ENCODE data around the gene CD4.
"Not testable (repeated sequence)": the region's sequence is repeated elsewhere in the genome, so short reads cannot be mapped to it uniquely, and the experiment has no call there.

Gene CD4

DNA sequence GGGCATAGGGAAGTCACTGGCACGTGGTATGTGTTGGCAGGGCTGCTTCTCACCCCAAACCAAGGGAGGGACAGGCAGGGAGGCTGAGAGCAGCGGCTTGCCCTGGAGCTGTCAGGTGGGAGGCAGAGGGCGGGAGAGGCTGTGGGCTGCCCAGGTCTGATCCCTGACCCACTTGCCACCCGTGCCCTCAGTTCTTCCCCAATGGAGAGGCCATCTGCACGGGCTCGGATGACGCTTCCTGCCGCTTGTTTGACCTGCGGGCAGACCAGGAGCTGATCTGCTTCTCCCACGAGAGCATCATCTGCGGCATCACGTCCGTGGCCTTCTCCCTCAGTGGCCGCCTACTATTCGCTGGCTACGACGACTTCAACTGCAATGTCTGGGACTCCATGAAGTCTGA lies 56.1 kb downstream of the CD4 start:
- no peak for DNase-seq (ENCODE audit: low read depth, low spot score)

DNA sequence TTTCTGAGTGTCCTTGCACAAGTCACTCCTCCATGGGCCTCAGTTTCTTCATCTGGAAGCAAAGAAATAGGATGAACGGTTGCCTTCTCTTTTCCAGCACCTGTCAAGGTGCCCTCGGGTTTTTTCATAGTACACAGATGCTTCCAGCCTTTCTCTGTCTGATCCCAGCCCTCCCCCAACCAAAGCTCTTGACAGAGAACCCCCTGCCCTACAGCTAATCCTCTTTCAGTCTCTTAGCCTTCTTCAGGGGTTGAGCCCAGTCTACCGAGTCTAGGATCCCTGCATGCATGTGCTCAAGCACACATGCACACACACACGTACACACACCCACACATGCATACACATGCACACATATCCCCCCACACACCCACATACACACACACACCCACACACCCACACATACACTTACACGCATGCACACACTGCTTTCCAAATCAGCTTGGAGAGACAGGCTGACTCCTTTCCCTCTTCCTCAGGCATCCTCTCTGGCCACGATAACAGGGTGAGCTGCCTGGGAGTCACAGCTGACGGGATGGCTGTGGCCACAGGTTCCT lies 57.1 kb downstream of the CD4 start:
- no peak for DNase-seq (ENCODE audit: low read depth, low spot score)

DNA sequence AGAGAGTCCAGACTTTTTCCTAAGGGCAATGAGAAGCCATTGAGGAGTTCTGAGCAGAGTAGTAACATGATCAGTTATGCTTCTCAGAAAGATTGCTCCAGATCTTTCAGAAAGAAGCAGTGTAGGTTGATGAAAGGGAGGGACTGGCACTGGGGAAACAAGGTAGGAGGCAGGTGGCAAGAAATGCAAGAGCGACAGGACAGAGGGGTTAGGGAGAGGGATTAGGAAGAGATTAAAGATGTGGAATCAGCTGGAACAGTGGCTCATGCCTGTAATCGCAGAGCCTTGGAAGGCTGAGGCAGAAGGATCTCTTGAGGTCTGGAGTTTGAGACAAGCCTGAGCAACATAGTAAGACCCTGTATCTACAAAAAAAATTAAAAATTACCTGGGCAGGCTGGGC lies 58.3 kb downstream of the CD4 start:
- no peak for DNase-seq (ENCODE audit: low read depth, low spot score)

DNA sequence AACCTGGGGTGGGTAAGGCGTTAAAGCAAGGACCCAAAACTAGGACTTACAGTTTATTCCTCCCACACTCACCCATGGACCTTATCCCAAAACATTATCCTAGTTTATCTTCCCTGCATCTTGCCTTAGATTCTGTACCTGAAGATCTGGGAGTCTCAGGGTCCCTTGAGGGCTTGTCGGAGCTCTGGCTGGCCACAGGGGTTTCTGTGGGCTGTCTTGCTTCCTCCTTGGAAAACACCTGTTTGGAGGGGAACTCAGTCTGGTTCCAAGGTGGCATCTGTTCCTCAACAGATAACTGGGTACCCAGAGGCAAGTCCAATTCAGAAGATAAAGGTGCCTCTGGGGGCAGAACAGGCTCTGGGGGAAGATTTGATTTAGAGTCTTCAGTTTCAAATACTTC lies 60.1 kb downstream of the CD4 start:
- no peak for DNase-seq (ENCODE audit: low read depth, low spot score)

DNA sequence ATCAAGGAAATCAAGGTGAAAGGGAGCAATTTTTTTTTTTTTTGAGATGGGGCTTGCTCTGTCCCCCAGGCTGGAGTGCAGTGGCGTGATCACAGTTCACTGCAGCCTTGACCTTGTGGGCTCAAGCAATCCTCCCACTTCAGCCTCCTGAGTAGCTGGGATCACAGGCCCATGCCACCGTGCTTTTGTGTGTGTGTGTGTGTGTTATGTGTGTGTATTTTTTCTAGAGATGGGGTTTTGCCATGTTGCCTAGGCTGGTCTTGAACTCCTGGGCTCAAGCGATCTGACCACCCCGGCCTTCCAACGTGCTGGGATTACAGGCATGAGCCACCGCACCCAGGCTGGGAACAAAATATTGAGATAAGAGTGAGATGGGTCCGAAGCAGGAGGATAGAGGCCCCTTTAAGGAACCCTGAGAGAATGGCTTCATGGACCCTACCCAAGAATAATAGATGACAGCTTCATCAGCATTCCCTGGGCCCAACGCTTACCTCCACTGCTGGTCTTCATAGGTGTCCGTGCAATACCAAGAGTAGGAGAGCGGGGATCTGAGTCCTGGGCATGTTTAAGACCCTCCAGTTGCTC lies 60.7 kb downstream of the CD4 start:
- no peak for DNase-seq (ENCODE audit: low read depth, low spot score)

DNA sequence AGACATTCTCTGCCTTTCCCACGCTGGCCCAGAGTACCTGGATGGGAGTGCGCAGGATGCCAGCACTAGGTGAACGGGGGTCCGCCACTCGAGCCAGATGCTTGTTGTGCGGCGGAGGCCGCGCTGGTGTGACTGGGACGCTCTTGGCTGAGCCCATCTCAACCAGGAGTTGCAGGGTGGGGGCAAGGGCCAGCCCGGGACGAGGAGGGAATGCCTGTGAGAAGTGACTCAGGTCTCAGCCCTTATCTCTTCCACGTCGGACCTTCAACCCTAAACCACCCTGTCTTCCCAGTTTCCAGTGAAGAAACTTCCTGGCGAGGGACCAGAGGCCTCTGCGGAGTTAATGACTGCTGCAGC lies 61.4 kb downstream of the CD4 start:
- DNase-seq (ENCODE audit: low read depth, low spot score) = no peak

DNA sequence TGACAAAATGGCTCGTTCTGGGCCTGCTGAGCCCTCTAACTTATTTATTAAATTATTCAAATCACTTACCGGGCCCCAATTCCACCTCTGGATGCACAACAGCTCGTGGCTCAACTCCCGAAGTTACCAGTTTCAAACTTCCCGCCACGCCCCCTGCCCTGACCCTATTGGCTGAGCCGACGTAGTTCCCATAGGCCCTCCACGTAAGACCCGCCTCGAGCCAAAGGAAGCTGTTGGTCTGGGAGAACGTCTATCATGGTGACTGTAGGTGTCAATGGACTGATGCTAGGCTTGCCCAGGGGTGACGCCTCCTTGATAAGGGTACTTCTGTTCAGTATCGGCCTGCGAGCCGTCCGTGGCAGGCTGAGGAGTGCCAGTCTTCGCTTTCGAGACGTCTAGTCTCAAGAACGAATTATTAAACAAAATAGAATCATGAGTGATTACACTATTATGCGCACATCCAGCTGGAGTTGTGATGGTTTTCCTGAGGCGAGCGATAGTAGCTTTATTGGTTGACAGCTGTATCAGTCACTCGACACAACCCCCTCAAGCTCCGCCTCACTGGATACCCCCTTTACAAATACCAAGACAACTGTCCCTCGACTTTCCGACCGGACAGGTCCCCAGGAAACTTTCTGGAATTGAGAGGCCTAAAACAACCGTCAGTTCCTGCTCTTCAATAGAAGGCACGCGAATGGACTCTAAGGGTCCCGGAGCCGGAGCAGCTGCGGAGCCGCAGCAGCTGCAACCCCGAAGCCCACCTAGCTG lies 62.0 kb downstream of the CD4 start, which contains the start of gene CDCA3:
Gene CDCA3 (minus strand): TSS at position 134 of the 768 bp plus-strand sequence. CDS start 334 bp downstream, outside the sequence.
- peak; percentile 92 for DNase-seq (ENCODE audit: low read depth, low spot score)

DNA sequence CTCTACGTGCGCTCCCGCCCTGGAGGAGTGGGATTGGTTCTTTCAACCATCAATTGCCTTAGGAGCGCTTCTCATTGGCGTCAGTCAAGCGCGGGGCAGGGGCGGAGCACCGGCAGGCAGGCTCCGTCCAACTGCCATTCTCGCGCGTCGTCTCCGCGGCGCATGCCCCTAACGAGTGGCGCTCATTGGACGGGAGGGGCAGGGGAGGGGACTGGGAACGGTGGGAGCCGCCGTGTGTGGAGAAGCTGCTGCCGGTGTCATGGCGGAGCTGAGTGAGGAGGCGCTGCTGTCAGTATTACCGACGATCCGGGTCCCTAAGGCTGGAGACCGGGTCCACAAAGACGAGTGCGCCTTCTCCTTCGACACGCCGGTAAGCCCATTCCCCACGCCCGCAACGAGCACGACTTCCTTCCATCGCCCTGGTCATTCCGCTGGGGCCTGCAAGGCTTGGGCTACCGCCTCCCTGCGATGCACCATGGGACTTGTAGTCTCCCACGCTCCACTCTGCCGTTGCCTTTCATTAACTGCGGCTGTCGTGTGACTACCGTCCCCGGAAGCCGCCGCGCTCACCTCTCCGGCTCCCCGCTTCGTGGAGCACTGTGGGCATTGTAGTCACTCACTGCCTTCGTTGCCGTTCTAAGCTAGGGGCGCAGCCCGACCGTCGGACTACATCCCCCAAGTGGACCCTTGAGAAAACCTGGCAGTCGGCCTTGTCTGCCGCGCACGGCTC lies 62.8 kb downstream of the CD4 start, which contains the start of gene USP5:
Gene USP5 (plus strand): TSS at position 230 of the 730 bp plus-strand sequence. CDS start 30 bp downstream, at position 260.
- peak; percentile 99 for DNase-seq (ENCODE audit: low read depth, low spot score)

DNA sequence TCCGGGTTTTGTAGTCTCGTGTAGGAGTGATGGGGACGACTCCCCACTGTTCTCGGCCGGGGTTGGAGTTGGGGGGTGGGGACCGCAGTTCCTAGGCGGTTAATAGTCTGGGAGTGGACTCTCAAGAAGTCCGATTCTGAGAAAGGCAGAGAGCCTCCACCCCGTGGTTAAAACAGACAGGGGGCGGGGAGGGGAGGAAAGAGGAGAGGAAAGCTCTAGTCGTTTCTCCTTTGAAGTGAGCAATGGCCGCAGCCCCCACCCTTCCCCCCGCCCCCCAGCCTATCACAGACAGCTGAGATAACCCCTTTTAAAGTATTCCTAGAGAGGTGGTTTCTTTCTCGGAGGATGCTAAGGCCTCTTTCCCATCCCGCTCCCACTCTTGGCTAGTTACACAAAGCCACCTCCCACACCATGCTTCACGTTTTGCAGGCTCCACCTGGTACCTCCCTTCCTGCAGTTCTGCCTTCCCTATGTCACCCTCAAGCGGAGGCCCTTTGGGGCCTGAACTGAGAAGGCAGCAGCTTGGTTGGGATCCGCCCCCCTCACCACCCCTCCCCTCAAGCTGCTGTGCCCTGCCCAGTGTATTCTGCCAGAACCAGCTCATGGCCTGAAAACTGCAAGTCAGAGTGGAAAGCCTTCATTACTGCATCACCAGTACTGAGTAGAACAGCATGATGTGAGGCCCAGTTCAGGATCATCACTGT lies 63.5 kb downstream of the CD4 start:
- no peak for DNase-seq (ENCODE audit: low read depth, low spot score)

DNA sequence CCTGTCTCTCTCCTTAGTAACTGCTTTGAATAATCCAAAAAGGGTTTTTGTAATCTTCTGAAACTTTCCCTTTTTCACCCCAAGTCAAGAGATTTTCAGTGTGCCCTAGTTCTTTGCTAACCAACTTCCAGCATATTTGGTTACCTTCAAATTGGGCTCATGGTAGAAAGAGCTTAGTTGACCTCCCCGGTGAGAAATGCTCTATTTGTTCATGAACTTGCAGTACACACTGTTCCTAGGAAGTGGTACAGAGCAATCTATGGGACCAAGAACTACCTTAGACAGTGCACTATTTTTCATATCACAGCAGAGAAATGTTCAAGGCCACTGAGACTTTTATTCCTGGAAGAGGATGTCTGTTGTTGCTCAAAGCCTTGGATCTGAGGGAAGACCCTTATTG lies 64.3 kb downstream of the CD4 start:
- DNase-seq (ENCODE audit: low read depth, low spot score) = no peak

DNA sequence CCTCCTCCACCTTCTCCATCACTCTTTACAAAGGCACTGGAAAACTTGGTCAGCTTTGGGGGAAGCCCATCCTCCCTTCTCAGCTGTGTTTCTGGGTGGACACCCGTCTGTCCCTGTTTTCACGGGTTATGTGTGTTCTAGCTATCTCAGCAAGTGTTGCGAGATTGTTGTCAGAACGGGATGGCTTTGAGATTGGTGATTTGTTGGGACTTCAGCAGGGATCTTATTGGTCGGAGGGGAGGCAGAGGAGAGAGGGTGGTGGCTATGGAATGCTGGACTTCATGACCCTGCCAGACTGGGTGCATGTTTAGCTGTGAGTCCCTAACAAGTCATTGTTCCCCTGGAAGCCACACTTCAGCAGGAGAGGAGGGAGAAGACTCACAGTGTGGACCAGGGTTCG lies 64.7 kb downstream of the CD4 start:
- DNase-seq (ENCODE audit: low read depth, low spot score) = no peak

DNA sequence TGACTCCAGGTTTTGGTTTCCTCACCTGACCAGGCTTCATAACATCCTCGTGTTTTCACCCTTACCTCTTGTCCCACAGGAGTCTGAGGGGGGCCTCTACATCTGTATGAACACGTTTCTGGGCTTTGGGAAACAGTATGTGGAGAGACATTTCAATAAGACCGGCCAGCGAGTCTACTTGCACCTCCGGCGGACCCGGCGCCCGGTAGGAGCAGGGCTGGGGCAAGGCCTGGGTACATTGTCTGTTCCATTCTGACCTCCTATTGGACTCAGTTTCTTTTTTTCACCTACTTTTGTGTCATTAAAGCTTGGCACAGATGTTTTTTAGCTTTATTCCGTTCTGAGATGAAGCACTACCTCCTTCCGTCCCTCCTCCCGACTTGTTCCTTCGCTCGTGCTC lies 66.0 kb downstream of the CD4 start:
- DNase-seq (ENCODE audit: low read depth, low spot score) = no peak

DNA sequence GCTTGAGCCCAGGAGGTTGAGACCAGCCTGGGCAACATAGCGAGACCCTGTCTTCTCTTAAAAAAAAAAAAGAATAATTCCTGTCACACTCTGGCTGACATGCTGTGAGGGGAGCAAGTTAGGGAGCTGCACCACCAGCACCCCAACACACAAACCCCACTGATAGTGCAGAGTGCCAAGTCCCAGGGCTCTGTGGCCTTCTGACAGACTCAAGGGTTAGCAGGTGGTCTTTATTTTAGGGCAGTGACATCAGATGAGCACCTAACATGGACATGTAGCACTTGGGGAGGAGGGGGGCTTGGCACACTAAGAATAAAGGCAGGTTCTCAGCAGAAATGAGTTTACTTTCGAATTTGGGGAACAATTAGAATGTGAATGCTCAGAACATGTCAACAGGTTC lies 69.5 kb downstream of the CD4 start:
- DNase-seq (ENCODE audit: low read depth, low spot score) = no peak

DNA sequence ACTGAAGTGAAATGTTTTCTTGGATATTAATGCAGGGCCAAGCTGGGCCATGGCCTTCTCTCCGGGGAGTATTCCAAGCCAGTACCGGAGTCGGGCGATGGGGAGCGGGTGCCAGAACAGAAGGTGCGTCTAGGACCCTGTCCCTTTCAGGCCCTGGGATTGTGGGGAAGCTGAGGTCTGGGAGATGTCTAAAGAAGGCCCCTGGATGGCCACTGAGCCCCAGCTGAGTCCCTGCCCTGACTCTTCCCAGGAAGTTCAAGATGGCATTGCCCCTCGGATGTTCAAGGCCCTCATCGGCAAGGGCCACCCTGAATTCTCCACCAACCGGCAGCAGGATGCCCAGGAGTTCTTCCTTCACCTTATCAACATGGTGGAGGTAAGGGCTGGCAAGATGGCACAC lies 70.8 kb downstream of the CD4 start:
- DNase-seq (ENCODE audit: low read depth, low spot score) = no peak

DNA sequence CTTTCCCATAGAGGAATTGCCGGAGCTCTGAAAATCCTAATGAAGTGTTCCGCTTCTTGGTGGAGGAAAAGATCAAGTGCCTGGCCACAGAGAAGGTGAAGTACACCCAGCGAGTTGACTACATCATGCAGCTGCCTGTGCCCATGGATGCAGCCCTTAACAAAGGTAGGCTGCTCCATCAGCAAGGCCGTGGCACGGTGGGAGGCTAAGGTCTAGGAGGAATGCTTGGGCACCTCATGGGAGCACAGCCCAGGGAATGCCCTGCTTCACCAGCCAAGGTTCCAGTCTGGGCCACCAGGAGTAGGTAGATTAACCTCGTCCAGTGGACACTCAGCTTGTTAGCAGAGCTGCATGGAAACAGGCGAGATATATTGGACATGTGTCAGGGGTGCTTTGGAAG lies 71.6 kb downstream of the CD4 start:
- no peak for DNase-seq (ENCODE audit: low read depth, low spot score)

DNA sequence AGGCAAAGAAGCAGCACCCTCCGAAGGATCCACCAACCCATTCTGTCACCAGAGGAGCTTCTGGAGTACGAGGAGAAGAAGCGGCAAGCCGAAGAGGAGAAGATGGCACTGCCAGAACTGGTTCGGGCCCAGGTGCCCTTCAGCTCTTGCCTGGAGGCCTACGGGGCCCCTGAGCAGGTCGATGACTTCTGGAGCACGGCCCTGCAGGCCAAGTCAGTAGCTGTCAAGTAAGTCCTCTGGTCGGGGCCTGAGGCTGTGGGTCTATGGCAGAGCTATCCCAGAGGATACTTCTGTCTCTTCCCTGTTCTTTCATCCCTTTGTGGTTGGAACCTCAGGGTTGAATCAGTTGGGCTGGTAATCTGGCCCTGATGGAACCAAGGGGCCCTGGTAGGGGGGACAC lies 72.1 kb downstream of the CD4 start:
- DNase-seq (ENCODE audit: low read depth, low spot score) = no peak

DNA sequence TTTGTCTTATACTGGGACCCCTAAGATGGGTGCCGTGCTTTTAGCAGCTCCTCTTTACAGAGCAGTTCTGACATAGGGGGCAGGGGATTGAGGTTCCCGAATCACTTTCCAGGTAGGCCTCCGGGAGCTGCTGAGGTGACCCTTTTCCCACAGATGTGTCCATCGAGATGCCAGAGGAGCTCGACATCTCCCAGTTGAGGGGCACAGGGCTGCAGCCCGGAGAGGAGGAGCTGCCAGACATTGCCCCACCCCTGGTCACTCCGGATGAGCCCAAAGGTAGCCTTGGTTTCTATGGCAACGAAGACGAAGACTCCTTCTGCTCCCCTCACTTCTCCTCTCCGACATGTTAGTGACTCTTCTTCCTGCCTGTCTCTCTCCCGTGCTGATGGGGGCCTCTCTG lies 73.7 kb downstream of the CD4 start:
- no peak for DNase-seq (ENCODE audit: low read depth, low spot score)

DNA sequence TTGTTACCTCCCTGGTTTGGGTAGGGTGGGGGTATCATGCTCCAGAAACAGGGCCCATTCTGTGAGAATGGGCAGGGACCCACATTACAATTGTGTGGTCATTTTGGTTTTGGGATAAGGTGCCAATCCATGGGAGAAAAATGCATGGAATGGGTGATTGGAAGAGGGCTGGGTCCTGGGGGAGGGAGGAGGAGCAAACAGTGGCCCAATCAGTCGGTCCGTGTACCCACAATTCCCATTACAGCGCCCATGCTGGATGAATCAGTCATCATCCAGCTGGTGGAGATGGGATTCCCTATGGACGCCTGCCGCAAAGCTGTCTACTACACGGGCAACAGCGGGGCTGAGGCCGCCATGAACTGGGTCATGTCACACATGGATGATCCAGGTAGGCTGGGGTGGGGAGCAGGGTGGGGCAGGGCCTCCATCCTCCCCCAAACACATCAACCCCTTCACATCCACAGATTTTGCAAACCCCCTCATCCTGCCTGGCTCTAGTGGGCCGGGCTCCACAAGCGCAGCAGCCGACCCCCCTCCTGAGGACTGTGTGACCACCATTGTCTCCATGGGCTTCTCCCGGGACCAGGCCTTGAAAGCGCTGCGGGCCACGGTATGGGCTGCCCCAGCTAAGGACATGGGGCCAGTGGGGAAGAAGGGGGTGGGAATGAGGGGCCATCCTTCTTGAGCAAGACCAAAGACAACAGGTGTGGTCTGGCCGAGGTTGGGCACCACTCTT lies 74.4 kb downstream of the CD4 start:
- no peak for DNase-seq (ENCODE audit: low read depth, low spot score)

DNA sequence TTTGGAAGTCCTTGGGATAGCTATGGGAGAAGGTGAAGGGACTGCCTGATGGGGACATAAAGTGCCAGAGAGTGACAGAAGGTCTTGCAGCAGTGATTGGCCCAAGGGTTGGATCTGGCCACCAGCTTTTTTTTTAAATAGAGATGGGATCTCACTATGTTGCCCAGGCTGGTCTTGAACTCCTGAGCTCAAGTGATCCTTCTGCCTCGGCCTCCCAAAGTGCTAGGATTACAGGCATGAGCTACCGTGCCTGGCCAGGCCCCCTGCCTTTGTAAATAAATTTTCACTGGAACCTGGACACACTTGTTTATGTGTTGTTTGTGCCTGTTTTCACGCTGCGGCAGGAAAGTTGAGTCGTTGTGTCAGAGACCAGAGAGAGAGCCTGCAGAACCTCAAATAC lies 76.0 kb downstream of the CD4 start:
- DNase-seq (ENCODE audit: low read depth, low spot score) = not testable (repeated sequence)

DNA sequence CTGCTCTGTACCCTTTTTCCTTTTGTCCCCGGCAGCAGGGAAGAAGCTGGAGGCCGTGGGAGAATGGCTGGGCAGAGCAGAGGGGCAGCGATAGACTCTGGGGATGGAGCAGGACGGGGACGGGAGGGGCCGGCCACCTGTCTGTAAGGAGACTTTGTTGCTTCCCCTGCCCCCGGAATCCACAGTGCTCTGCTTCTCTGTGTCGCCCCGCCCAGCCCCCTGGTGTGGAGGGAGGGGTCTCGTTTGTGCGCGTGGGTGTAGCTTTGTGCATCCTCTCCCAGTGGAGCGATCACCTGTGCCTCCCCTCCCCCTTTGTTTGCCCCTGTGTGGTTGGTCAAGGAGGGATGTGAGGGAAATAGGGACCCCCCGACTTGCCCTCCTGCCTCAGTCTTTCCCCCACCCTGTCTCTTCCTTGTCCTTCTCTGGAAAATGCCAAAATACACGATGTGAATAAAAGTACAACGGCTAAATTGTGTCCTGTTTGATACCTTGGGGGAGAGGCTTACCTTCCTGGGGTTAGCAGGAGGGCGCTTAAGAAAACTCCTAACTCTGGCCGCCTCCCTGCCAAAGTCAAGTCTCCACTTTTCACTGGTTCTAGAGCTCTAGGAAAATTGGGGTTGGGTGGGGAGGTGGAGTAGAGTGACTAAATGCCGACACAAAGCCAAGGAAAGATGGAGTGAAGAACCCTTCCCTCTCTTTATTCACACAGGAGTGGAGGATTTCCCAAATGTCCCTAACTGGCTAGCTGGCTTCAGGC lies 77.0 kb downstream of the CD4 start:
- DNase-seq (ENCODE audit: low read depth, low spot score) = no peak
